HCT116 (cell line): ENCODE data around the gene C16orf82.

Experiments
- EZH2 ChIP-seq: fragments of 200-600 bp; sonication (generic); IDR thresholded peaks from 2 replicates; pipeline ENCODE4 v1.6.1; 2017; ENCODE audit warnings: antibody characterized with exemption, mixed run types
- FOSL1 ChIP-seq: IDR thresholded peaks from 2 replicates; pipeline ENCODE4 v1.6.1; 2012; ENCODE audit warnings: low read depth
- POLR2A ChIP-seq: IDR thresholded peaks from 2 replicates; pipeline ENCODE4 v1.7.0; 2011; ENCODE audit warnings: borderline replicate concordance; ENCODE audit not compliant: insufficient read depth, insufficient read length; ENCODE audit errors: extremely low read depth
- ZNF274 ChIP-seq: fragments of 200-500 bp; sonication (Bioruptor generic); IDR thresholded peaks from 2 replicates; pipeline ENCODE4 v1.6.1; 2014; ENCODE audit warnings: mild to moderate bottlenecking, low read depth, low read length, inconsistent platforms
- TF ChIP-seq, protein P1 (sequence below): IDR thresholded peaks from 2 replicates; pipeline ENCODE4 v1.6.1; 2012
- TF ChIP-seq, protein P2 (sequence below), 3 experiments: fragments of 200-600 bp in 1 of 3; sonication (generic) in 1 of 3; IDR thresholded peaks in 2 of 3; conservative IDR thresholded peaks in 1 of 3; 2 replicates each; pipeline ENCODE4 v1.5.1; 2012 to 2017; ENCODE audit warnings: low read depth in 2 of 3, low read length in 2 of 3, antibody characterized with exemption in 1 of 3, borderline replicate concordance in 1 of 3, control low read depth in 1 of 3, mild to moderate bottlenecking in 1 of 3, mixed read lengths in 1 of 3, mixed run types in 1 of 3, moderate library complexity in 1 of 3; ENCODE audit not compliant: insufficient read depth in 1 of 3

DNA sequence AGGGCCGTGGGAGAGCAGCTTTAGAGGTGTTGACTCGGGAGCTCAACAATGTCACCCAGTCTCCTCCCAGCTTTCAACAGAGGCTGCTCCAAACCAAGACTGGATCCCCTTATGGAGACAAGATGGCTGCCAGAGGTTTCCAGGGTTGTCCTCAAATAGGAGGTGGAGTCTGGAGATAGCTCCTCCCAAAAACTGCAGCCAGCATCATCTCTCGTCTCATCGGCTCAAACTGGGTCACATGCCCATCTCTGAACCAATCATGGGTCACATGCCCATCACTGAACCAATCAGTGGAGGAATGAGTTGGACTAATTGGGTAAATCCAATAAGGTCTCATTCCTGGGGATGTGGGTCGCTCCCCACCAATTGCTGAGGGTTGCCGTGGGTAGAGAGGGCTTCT, 41.1 kb upstream of the C16orf82 start:
- TF ChIP-seq, protein P1, sequence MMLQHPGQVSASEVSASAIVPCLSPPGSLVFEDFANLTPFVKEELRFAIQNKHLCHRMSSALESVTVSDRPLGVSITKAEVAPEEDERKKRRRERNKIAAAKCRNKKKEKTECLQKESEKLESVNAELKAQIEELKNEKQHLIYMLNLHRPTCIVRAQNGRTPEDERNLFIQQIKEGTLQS = no peak
- TF ChIP-seq ZNF274 (no peak), EZH2 (no peak), FOSL1 (no peak), POLR2A (no peak)
- TF ChIP-seq, protein P2, sequence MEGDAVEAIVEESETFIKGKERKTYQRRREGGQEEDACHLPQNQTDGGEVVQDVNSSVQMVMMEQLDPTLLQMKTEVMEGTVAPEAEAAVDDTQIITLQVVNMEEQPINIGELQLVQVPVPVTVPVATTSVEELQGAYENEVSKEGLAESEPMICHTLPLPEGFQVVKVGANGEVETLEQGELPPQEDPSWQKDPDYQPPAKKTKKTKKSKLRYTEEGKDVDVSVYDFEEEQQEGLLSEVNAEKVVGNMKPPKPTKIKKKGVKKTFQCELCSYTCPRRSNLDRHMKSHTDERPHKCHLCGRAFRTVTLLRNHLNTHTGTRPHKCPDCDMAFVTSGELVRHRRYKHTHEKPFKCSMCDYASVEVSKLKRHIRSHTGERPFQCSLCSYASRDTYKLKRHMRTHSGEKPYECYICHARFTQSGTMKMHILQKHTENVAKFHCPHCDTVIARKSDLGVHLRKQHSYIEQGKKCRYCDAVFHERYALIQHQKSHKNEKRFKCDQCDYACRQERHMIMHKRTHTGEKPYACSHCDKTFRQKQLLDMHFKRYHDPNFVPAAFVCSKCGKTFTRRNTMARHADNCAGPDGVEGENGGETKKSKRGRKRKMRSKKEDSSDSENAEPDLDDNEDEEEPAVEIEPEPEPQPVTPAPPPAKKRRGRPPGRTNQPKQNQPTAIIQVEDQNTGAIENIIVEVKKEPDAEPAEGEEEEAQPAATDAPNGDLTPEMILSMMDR (IDR thresholded peaks at IDR 0.05 in 2 of 3, conservative IDR thresholded peaks at IDR 0.05 in 1 of 3; ENCODE audit: borderline replicate concordance in 1 of 3, insufficient read depth in 1 of 3, low read depth in 2 of 3, low read length in 2 of 3) = no peak
